ENCODE data around the gene JARID2. TPM values are rescaled to one million over a fixed set of nuclear protein-coding genes. Genes with fewer than 3 reads are reported as not detected.
A peak's percentile ranks its signal among the peaks of the same experiment; 100 is the strongest.

The JARID2 gene
- total and polyA plus RNA-seq, 2 of the 13 experiments (the other 11 are each of a cell fraction or from before 2014, with no cell fraction given): 7.5 to 10.3 TPM

- 0 out of 2 replicates have a peak, but pooled peaks have one; percentile 52 for TF ChIP-seq SMYD3 (CRISPR knock-in tag; IDR thresholded peaks at IDR 0.05)
- no peak for TF ChIP-seq ZNF747 (CRISPR knock-in tag; IDR thresholded peaks at IDR 0.05; ENCODE audit: borderline replicate concordance)
- TF ChIP-seq LCORL (IDR thresholded peaks at IDR 0.05): no peak
- TF ChIP-seq LCORL (CRISPR knock-in tag; IDR thresholded peaks at IDR 0.05): peak; percentile 77
- no peak for TF ChIP-seq ZNF333 (CRISPR knock-in tag; IDR thresholded peaks at IDR 0.05; ENCODE audit: borderline replicate concordance)
- peak; percentile 63; the same call in 1 of the 2 replicates for TF ChIP-seq ZNF605 (CRISPR knock-in tag; IDR thresholded peaks at IDR 0.05)
- TF ChIP-seq, protein P1, sequence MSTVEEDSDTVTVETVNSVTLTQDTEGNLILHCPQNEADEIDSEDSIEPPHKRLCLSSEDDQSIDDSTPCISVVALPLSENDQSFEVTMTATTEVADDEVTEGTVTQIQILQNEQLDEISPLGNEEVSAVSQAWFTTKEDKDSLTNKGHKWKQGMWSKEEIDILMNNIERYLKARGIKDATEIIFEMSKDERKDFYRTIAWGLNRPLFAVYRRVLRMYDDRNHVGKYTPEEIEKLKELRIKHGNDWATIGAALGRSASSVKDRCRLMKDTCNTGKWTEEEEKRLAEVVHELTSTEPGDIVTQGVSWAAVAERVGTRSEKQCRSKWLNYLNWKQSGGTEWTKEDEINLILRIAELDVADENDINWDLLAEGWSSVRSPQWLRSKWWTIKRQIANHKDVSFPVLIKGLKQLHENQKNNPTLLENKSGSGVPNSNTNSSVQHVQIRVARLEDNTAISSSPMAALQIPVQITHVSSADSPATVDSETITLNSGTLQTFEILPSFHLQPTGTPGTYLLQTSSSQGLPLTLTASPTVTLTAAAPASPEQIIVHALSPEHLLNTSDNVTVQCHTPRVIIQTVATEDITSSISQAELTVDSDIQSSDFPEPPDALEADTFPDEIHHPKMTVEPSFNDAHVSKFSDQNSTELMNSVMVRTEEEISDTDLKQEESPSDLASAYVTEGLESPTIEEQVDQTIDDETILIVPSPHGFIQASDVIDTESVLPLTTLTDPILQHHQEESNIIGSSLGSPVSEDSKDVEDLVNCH (CRISPR knock-in tag; IDR thresholded peaks at IDR 0.05): no peak
- no peak for TF ChIP-seq SETDB1 (CRISPR knock-in tag; IDR thresholded peaks at IDR 0.05; ENCODE audit: borderline replicate concordance)
- TF ChIP-seq ZNF746 (CRISPR knock-in tag; IDR thresholded peaks at IDR 0.05): 0 out of 2 replicates have a peak, but pooled peaks have one; percentile 4
- no peak for TF ChIP-seq PAF1 (CRISPR knock-in tag; IDR thresholded peaks at IDR 0.05)
- TF ChIP-seq SMAD9 (CRISPR knock-in tag; IDR thresholded peaks at IDR 0.05): no peak
- TF ChIP-seq, protein P2, sequence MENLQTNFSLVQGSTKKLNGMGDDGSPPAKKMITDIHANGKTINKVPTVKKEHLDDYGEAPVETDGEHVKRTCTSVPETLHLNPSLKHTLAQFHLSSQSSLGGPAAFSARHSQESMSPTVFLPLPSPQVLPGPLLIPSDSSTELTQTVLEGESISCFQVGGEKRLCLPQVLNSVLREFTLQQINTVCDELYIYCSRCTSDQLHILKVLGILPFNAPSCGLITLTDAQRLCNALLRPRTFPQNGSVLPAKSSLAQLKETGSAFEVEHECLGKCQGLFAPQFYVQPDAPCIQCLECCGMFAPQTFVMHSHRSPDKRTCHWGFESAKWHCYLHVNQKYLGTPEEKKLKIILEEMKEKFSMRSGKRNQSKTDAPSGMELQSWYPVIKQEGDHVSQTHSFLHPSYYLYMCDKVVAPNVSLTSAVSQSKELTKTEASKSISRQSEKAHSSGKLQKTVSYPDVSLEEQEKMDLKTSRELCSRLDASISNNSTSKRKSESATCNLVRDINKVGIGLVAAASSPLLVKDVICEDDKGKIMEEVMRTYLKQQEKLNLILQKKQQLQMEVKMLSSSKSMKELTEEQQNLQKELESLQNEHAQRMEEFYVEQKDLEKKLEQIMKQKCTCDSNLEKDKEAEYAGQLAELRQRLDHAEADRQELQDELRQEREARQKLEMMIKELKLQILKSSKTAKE (CRISPR knock-in tag; IDR thresholded peaks at IDR 0.05; ENCODE audit: borderline replicate concordance): peak; percentile 58; the same call in 1 of the 2 replicates
- TF ChIP-seq, protein P3, sequence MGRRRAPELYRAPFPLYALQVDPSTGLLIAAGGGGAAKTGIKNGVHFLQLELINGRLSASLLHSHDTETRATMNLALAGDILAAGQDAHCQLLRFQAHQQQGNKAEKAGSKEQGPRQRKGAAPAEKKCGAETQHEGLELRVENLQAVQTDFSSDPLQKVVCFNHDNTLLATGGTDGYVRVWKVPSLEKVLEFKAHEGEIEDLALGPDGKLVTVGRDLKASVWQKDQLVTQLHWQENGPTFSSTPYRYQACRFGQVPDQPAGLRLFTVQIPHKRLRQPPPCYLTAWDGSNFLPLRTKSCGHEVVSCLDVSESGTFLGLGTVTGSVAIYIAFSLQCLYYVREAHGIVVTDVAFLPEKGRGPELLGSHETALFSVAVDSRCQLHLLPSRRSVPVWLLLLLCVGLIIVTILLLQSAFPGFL (CRISPR knock-in tag; IDR thresholded peaks at IDR 0.05): no peak
- TF ChIP-seq ZNF83 (CRISPR knock-in tag; IDR thresholded peaks at IDR 0.05; ENCODE audit: borderline replicate concordance): no peak
- TF ChIP-seq THYN1 (CRISPR knock-in tag; IDR thresholded peaks at IDR 0.05; ENCODE audit: borderline replicate concordance, low read depth): no peak
- no peak; the same call in 1 of the 2 replicates for TF ChIP-seq HIVEP1 (CRISPR knock-in tag; IDR thresholded peaks at IDR 0.05)
- peak; percentile 92 for TF ChIP-seq TEAD3 (CRISPR knock-in tag; optimal IDR thresholded peaks at IDR 0.05; ENCODE audit: borderline replicate concordance)
- no peak for TF ChIP-seq PAX8 (CRISPR knock-in tag; IDR thresholded peaks at IDR 0.05; ENCODE audit: borderline replicate concordance)
- TF ChIP-seq ZNF510 (CRISPR knock-in tag; IDR thresholded peaks at IDR 0.05; ENCODE audit: low read depth): 0 out of 2 replicates have a peak, but pooled peaks have one; percentile 38
- 0 out of 2 replicates have a peak, but pooled peaks have one; percentile 10 for TF ChIP-seq RFXAP (CRISPR knock-in tag; IDR thresholded peaks at IDR 0.05; ENCODE audit: borderline replicate concordance)
- no peak for TF ChIP-seq ATF5 (CRISPR knock-in tag; IDR thresholded peaks at IDR 0.05; ENCODE audit: low read depth)
- no peak for TF ChIP-seq ZNF773 (CRISPR knock-in tag; IDR thresholded peaks at IDR 0.05; ENCODE audit: borderline replicate concordance)
- TF ChIP-seq ZNF879 (CRISPR knock-in tag; IDR thresholded peaks at IDR 0.05): no peak
- TF ChIP-seq KAT7 (CRISPR knock-in tag; IDR thresholded peaks at IDR 0.05; ENCODE audit: borderline replicate concordance): peak; percentile 46; the same call in 1 of the 2 replicates
Observed at GRCh38 chr6:15248451-15249370, 2.8 kb downstream of the JARID2 start (continued).

All from HepG2 (cell line).